Measurements from ENCODE around the gene DCST2. TPM values are rescaled to one million over a fixed set of nuclear protein-coding genes. Genes with fewer than 3 reads are reported as not detected.
"Not testable (repeated sequence)": the region's sequence is repeated elsewhere in the genome, so short reads cannot be mapped to it uniquely, and the experiment has no call there.

DCST2 gene
- polyA plus RNA-seq, 6 donors from 2014 or later = not detected

DNA sequence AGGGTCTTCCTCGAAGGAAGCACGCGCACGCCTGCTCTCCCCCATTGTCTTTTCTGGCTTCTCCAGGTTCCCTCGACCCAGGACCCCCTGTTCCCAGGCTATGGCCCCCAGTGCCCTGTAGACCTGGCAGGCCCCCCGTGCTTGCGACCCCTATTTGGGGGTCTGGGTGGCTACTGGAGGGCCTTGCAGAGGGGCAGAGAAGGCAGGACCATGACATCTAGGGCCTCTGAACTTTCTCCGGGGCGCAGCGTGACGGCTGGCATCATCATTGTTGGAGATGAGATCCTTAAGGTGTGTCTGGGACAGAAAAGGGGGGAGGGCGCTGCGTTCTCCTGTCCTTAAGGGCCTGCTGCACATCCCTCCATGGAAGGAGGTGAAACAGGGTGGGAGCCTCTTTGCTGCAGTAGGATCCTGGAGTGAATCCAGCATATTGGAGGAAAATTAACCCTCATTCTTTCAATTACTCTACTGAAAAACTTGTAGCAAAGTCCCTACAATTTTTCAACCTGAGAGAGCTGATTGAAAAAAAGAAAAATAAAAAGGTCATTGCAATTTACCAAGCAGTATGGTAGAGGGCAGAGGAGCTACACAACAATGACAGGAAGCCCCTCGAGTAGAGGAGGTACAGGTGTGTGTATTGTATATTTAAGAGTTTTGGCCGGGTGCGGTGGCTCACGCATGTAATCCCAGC, 49.7 kb downstream of the DCST2 start:
- Mint-ChIP-seq H3K9me3 (no peaks in the 10 kb centered on the region), H3K4me3 (no peak overlapping the region), H3K4me1 (peaks cover 11 to 17% (median 14%) of the 10 kb centered on the region in 3 donors), H3K36me3 (no peaks in the 10 kb centered on the region), H3K27me3 (no peaks in the 10 kb centered on the region), H3K27ac (peak overlapping the region in 3 of 6 donors; percentile 20 to 78 (median 51))
- ATAC-seq (ENCODE audit: low read depth in 2 of 2) = no peak
- DNase-seq = no peak

DNA sequence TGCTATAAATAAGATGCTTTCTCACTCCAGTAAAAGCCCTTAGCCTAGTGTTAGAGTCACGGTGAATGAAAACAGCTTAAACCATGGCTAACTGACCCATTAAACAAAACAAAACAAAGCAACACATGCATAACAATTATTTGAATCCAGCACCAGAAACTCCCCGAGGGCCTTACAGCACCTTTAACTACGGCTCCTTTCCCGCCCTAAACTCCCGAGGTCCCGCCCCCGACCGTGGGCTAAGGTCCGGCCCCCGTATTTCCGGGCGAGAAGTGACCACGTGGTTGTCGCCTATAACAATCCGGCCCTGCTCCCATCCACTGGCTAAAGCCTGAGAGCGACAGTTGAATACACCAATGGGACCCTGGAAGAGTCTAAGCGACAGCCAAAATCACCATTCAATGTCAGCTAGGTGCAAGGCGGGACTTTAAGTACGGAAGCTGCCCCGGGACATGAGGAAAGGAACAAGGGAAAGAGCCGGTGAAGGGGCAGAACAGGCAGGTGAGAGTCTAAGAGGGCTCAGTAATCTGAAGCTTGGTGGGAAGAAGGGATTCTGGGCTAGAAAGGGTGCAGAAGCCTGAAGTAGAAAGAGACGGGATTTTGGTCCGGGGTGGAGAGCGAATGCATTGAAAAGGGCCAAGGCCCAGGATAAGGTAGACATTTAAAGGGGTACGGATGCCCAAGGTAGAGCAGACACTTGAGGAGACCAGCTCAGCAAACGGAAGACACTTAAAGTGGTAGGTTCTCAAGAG, 50.5 kb downstream of the DCST2 start, which contains the start of gene FLAD1:
Gene FLAD1, plus strand, starts transcription at position 448 of the 752 bp plus-strand sequence. CDS start 351 bp downstream, outside the sequence.
- DNase-seq = peak; percentile 96
- Mint-ChIP-seq H3K27ac (peak within 1 kb of the TSS in 3 of 6 donors; percentile 20 to 78 (median 51)), H3K9me3 (no peaks in the 10 kb centered on the region), H3K4me3 (peak within 1 kb of the TSS in 1 of 8 donors; percentile 40), H3K4me1 (peaks cover 8 to 11% (median 9%) of the 10 kb centered on the region in 3 donors), H3K36me3 (no peaks in the 10 kb centered on the region), H3K27me3 (no peaks in the 10 kb centered on the region)
- ATAC-seq (ENCODE audit: low read depth in 2 of 2) = peak; percentile 99

DNA sequence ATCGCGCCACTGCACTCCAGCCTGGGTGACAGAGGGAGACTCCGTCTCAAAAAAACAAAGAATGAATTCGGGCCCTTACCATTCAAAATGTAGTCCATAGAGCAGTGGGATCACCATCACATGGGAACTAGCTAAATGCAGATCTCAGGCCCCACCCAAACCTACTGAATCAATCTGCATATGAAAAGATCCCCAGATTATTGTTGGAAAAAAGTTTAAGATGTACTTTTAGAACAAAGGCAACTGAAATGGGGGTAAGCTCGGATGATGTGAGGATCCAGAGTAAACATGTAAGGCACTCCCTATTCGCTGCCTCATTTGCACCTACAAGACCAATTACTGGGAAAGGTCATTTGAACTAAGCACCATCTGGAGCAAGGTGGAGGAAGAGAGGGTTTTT, 51.2 kb downstream of the DCST2 start:
- Mint-ChIP-seq H3K4me3 (peak overlapping the region in 1 of 8 donors; percentile 40), H3K27me3 (no peaks in the 10 kb centered on the region), H3K27ac (no peak overlapping the region), H3K36me3 (no peaks in the 10 kb centered on the region), H3K4me1 (peaks cover 8 to 18% (median 12%) of the 10 kb centered on the region in 3 donors), H3K9me3 (no peaks in the 10 kb centered on the region)
- no peak for DNase-seq
- no peak for ATAC-seq (ENCODE audit: low read depth in 2 of 2)

DNA sequence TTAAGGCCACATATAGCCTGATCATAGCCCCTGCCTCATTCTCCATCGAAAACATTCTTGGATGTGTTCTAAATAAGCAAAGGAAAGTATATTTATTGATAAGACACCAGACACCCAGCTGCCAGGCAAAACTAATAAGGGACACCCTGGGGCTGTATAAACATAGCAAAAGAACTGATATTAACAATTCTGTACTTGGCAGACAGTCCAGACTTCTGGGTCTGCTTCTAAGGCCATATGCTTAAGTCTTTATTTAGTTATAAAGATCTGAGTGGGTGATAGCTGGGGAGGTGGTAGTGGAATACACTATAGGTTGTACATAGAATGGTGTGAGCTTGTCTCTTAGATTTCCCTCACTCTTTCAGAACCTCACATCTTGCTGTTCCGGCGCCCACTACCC, 55.2 kb downstream of the DCST2 start:
- ATAC-seq (ENCODE audit: low read depth in 2 of 2) (no peak), DNase-seq (no peak)
- H3K4me3 Mint-ChIP-seq = no peak overlapping the region
- no peaks in the 10 kb centered on the region for H3K27me3 Mint-ChIP-seq
- H3K36me3 Mint-ChIP-seq = no peaks in the 10 kb centered on the region
- peak overlapping the region in 1 of 6 donors; percentile 31 for H3K27ac Mint-ChIP-seq
- peaks cover 0 to 18% (median 11%) of the 10 kb centered on the region in 3 donors for H3K4me1 Mint-ChIP-seq
- H3K9me3 Mint-ChIP-seq = no peaks in the 10 kb centered on the region

DNA sequence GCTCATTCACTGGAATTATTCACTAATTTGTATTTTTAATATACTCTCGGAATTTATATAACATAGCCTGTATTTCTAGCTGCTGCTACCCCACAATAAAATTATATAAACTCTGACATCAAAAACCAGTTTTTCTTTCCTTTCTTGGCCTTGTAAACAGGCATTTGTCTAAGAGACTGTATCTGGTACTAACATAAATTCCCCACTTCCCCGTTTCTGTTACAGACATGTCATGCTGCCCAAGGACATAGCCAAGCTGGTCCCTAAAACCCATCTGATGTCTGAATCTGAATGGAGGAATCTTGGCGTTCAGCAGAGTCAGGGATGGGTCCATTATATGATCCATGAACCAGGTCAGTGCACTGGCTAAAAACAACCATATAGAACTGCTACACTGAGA, 55.8 kb downstream of the DCST2 start:
- ATAC-seq (ENCODE audit: low read depth in 2 of 2); H3K36me3 Mint-ChIP-seq; H3K27me3 Mint-ChIP-seq; DNase-seq; H3K9me3 Mint-ChIP-seq: not testable (repeated sequence)
- Mint-ChIP-seq H3K4me1 (peaks cover 0 to 21% (median 11%) of the 10 kb centered on the region in 3 donors), H3K4me3 (peak overlapping the region in 3 of 8 donors; percentile 48 to 64 (median 64)), H3K27ac (peak overlapping the region in 5 of 6 donors; percentile 8 to 93 (median 75))

DNA sequence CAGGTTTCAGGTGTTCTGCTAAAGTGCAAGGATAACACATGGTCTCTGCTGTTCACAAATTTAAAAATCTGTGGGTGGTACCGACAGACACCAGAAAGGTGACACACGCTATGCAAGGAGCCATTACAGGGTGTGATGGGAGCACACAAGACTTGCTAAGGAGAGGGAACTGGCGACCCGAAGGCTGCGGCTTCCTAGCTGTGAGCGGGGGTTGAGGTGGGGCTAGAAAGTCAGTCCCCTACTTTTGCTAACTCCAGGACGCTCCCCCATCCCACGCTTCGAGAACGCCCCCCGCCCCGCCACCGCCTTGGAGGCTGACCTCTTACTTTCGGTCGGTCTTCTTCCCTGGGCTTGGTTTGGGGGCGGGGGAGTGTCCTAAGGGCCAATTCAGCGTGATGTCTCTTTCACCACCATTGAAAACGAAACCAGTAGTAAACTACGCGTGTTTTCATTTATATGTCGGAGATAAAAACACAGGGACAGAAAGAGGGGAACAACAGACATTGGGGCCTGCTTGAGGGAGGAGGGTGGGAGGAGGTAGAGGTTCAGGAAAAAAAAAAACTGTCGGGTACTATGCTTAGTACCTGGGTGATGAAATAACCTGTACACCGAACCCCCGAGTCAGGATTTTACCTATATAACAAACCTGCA, 58.0 kb downstream of the DCST2 start:
- no peak for ATAC-seq (ENCODE audit: low read depth in 2 of 2)
- Mint-ChIP-seq H3K4me3 (no peak overlapping the region), H3K9me3 (no peaks in the 10 kb centered on the region), H3K36me3 (no peaks in the 10 kb centered on the region), H3K4me1 (peaks cover 11 to 34% (median 12%) of the 10 kb centered on the region in 3 donors), H3K27me3 (no peaks in the 10 kb centered on the region), H3K27ac (no peak overlapping the region)
- DNase-seq = peak; percentile 50

DNA sequence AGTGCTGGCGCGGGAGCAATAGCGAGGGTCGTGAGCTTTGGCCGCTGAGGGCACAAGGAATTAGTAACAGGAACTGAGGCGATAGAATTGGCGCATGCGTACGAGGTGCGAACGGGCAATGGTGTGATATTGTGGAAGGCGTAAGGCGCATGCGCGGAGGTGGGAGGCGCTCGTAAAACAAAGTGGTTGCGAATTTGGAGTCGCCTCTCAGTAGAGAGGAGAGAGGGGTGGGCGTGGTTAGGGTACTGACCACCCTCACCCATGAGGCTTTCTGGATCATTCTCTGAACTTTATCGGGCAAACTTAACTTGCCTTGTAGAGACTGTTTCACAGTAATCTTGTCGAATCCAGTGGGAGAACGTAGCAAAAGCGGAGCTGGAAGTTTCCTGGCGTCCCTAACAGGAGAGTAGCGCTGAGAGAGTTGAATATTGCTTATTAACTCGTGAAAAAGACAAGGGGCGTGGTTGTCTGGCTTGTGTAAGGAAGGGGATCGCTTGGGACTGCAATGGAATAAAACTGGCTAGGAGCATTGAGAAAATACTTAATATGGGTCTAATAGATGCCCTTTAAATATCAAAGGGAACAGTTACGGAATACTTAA, 58.7 kb downstream of the DCST2 start:
- Mint-ChIP-seq H3K4me1 (peaks cover 11 to 34% (median 13%) of the 10 kb centered on the region in 3 donors), H3K27ac (no peak overlapping the region), H3K36me3 (no peaks in the 10 kb centered on the region), H3K27me3 (no peaks in the 10 kb centered on the region), H3K9me3 (no peaks in the 10 kb centered on the region), H3K4me3 (no peak overlapping the region)
- peak; percentile 96 for DNase-seq
- ATAC-seq (ENCODE audit: low read depth in 2 of 2) = peak; percentile 51 to 52

DNA sequence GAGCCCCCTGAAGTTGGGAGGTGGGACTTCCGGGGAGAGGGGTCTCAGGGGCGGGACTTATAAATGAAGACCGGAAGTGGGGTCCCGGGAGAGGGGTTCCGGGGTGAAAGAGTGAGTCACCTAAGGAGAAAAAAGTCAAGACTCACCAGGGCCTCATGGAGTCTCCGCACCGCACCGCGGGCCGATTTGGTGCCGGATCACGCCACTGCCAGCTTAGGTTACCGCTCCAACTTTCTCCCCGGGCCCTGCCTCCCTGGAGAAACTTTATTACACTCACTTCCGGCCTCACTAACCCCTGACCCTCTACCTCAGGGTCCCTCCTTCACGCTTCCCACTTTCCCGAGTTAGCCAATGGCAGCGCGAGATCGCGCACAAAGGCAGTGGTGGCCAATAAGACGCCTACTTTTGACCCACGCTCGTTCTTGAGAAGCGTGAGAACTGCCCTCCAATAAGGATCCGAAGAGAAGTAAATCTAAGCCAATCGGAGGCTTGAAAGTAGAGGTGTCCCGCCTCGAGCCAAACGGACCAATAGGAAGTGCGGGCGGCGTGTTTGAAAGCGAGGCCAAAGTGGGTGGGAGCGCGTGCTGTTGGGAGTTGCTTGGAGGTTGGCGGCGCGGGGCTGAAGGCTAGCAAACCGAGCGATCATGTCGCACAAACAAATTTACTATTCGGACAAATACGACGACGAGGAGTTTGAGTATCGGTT, 59.3 kb downstream of the DCST2 start, which contains the start of gene CKS1B:
Gene CKS1B, plus strand, starts transcription at position 580 of the 706 bp plus-strand sequence. Its CDS starts 65 bp downstream, at position 645.
- H3K9me3 Mint-ChIP-seq = no peaks in the 10 kb centered on the region
- no peaks in the 10 kb centered on the region for H3K27me3 Mint-ChIP-seq
- no peak within 1 kb of the TSS for H3K27ac Mint-ChIP-seq
- no peak within 1 kb of the TSS for H3K4me3 Mint-ChIP-seq
- H3K4me1 Mint-ChIP-seq = peaks cover 13 to 36% (median 18%) of the 10 kb centered on the region in 3 donors
- DNase-seq (peak; percentile 97), ATAC-seq (ENCODE audit: low read depth in 2 of 2) (peak; percentile 82 to 83)
- no peaks in the 10 kb centered on the region for H3K36me3 Mint-ChIP-seq

DNA sequence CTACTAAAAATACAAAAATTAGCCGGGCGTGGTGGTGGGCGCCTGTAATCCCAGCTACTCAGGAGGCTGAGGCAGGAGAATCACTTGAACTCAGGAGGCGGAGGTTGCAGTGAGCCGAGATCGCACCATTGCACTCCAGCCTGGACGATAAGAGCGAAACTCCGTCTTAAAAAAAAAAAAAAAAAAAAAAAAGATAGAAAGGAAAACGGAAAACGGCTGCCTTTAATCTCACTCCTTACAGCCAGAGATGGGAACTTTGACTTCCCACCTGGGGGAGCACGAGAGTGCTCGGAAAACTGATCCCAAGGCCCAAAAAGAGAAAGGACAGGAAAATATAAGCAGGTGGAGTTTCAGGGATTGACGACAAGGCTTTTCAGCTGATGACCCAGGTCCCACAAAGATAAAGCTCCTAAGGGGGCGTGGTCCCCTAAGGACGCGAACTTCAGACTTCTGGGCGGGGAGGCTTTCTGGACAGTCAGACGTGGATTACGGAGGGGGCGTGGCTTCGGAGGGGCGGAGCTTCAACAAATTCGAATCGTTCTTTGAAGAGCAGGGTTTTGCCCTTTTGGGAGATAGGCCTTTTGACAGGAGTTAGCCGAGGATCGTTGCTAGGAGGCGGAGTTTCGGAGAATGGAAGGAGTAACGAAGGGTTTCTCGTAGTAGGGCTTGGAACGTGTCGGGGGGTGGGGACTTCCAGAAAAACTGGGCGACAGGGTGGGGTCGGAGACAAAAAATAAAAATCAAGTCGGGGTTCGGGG, 60.1 kb downstream of the DCST2 start:
- H3K4me3 Mint-ChIP-seq = peak overlapping the region in 1 of 8 donors; percentile 57
- peak overlapping the region in 3 of 6 donors; percentile 18 to 87 (median 21) for H3K27ac Mint-ChIP-seq
- peak; percentile 20 to 24 for ATAC-seq (ENCODE audit: low read depth in 2 of 2)

DNA sequence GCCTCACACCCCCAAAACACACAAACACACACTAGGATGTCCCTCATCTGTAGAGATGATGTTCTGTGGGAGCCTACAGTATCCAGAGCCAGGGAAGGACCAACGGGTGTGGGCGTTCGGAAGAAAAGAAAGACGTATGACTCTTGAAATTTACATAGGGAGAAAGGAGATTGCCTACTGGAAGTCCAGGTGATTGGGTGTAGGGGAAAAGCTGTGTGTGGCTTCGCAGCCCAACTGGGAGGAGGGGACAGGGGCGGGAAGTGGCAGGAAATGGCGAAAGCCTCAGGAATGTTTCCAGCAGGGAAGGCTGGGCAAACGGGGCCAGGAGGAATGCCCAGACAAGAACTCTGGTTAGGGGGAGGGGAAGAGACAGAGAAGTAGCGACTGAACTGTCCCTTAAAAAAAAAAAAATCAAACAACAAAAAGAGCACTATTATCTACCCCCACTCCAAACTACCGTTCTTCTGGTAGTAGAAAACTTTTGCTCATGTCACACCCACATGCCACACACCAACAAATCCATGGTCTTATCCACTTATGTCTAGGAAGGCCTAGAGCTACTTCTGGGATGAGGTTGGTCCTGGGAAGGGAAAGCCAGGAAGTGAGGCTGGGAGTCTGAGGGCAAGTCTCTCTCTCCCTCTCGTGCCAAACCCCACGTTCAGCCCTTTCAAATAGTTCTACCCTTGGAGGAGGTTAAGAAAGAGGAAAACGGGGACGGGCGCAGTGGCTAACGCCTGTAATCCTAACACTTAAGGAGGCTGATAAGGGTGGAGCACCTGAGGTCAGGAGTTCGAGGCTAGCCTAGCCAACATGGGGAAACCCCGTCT, 60.9 kb downstream of the DCST2 start:
- peaks cover 13 to 43% (median 23%) of the 10 kb centered on the region in 3 donors for H3K4me1 Mint-ChIP-seq

More for the DNA sequence above, 60.1 kb downstream of the DCST2 start:
- Mint-ChIP-seq H3K9me3 (no peaks in the 10 kb centered on the region), H3K4me1 (peaks cover 16 to 40% (median 23%) of the 10 kb centered on the region in 3 donors), H3K27me3 (no peaks in the 10 kb centered on the region), H3K36me3 (no peaks in the 10 kb centered on the region)
- DNase-seq = peak; percentile 86

DNA sequence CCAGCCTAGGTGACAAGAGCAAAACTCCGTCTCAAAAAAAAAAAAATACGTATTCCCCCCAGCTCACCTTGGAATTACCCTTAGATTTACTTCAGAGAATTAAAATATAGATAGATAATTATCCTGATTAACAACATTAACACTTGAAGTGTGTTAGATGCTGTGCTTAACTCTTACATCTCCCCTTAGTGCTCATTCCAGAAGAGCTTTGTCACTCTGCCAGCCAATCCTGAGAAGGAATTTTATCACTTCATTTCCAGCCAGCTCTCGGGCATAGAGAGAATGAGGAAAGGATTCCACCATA, 61.4 kb downstream of the DCST2 start:
- H3K36me3 Mint-ChIP-seq = no peaks in the 10 kb centered on the region
- H3K4me3 Mint-ChIP-seq = peak overlapping the region in 1 of 8 donors; percentile 27
- no peak for DNase-seq
- no peak for ATAC-seq (ENCODE audit: low read depth in 2 of 2)
- H3K9me3 Mint-ChIP-seq = no peaks in the 10 kb centered on the region
- H3K27ac Mint-ChIP-seq = peak overlapping the region in 3 of 6 donors; percentile 21 to 84 (median 61)
- peaks cover 13 to 38% (median 23%) of the 10 kb centered on the region in 3 donors for H3K4me1 Mint-ChIP-seq
- no peaks in the 10 kb centered on the region for H3K27me3 Mint-ChIP-seq

More for the DNA sequence above, 60.9 kb downstream of the DCST2 start:
- Mint-ChIP-seq H3K9me3 (no peaks in the 10 kb centered on the region), H3K4me3 (peak overlapping the region in 2 of 8 donors; percentile 27 to 57), H3K27me3 (no peaks in the 10 kb centered on the region), H3K36me3 (no peaks in the 10 kb centered on the region), H3K27ac (peak overlapping the region in 4 of 6 donors; percentile 21 to 87 (median 72))
- DNase-seq = no peak
- no peak for ATAC-seq (ENCODE audit: low read depth in 2 of 2)

Measured in naive B cell (primary cell).